ENCODE data around the gene C3orf80.
"Not testable (repeated sequence)": the region's sequence is repeated elsewhere in the genome, so short reads cannot be mapped to it uniquely, and the experiment has no call there.

DNA sequence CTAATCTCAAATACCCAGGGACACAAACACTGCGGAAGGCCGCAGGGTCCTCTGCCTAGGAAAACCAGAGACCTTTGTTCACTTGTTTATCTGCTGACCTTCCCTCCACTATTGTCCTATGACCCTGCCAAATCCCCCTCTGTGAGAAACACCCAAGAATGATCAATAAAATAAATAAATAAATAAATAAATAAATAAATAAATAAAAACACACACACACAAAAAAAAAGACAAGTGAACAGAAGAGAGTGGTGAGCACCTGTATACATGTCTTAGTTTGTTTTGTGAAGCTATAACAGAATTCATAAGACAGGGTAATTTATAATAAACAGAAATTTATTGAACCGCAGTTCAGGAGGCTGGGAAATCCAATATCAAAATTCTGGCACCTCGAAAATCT lies 45.8 kb upstream of the C3orf80 start:
- TF ChIP-seq, protein P1, sequence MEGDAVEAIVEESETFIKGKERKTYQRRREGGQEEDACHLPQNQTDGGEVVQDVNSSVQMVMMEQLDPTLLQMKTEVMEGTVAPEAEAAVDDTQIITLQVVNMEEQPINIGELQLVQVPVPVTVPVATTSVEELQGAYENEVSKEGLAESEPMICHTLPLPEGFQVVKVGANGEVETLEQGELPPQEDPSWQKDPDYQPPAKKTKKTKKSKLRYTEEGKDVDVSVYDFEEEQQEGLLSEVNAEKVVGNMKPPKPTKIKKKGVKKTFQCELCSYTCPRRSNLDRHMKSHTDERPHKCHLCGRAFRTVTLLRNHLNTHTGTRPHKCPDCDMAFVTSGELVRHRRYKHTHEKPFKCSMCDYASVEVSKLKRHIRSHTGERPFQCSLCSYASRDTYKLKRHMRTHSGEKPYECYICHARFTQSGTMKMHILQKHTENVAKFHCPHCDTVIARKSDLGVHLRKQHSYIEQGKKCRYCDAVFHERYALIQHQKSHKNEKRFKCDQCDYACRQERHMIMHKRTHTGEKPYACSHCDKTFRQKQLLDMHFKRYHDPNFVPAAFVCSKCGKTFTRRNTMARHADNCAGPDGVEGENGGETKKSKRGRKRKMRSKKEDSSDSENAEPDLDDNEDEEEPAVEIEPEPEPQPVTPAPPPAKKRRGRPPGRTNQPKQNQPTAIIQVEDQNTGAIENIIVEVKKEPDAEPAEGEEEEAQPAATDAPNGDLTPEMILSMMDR (IDR thresholded peaks at IDR 0.05) = not testable (repeated sequence)
- TF ChIP-seq EZH2, EZH2phosphoT487 (IDR thresholded peaks at IDR 0.05): not testable (repeated sequence)

Measured in neural progenitor cell (in vitro differentiated cells).